HL-60 (cell line): ENCODE measurements around the gene LCN6.
"Not testable (repeated sequence)": the region's sequence is repeated elsewhere in the genome, so short reads cannot be mapped to it uniquely, and the experiment has no call there.

Experiments used
- DNase-seq, 2 experiments: peaks; one replicate each; pipeline ENCODE4 v3.0.0-alpha.2; 2010 to 2020; ENCODE audit warnings: low read depth in 1 of 2, low spot score in 1 of 2
- H3K27ac ChIP-seq: fragments of 250-450 bp; sonication (Bioruptor Pico); replicated peaks from 2 replicates; pipeline ENCODE4 v1.5.1; 2020; ENCODE audit warnings: mild to moderate bottlenecking, moderate library complexity
- H3K27me3 ChIP-seq: fragments of 250-450 bp; sonication (Bioruptor Pico); 2 replicates; pipeline ENCODE4 v1.5.1; 2021; ENCODE audit warnings: mild to moderate bottlenecking, moderate library complexity; ENCODE audit not compliant: insufficient read depth, poor library complexity, severe bottlenecking
- H3K4me3 ChIP-seq: replicated peaks from 2 replicates; pipeline ENCODE4 v1.5.1; 2011; ENCODE audit warnings: mild to moderate bottlenecking, control low read depth, low read length; ENCODE audit not compliant: insufficient read depth
- CTCF ChIP-seq: IDR thresholded peaks from one replicate; pipeline ENCODE4 v1.5.1; 2011; ENCODE audit warnings: low read length, control low read depth, inconsistent platforms; ENCODE audit not compliant: insufficient read depth
- GABPA ChIP-seq: IDR thresholded peaks from 2 replicates; pipeline ENCODE4 v1.6.1; 2012; ENCODE audit warnings: low read depth
- POLR2AphosphoS5 ChIP-seq: IDR thresholded peaks from 2 replicates; pipeline ENCODE4 v1.6.1; 2012; ENCODE audit warnings: low read depth
- REST ChIP-seq: IDR thresholded peaks from 2 replicates; pipeline ENCODE4 v1.6.1; 2012; ENCODE audit warnings: low read depth; ENCODE audit not compliant: insufficient replicate concordance
- SPI1 ChIP-seq: IDR thresholded peaks from 2 replicates; pipeline ENCODE4 v1.6.1; 2012; ENCODE audit warnings: low read depth, mild to moderate bottlenecking, borderline replicate concordance

Gene LCN6

GRCh38 chr9:136707849-136708517 is 40.3 kb downstream of the LCN6 start:
- no peak for TF ChIP-seq REST
- TF ChIP-seq CTCF = no peak
- no peak for TF ChIP-seq GABPA
- no peak for TF ChIP-seq SPI1
- TF ChIP-seq POLR2AphosphoS5 = no peak
- H3K27me3 ChIP-seq = no peaks in the 10 kb centered on the region

DNA sequence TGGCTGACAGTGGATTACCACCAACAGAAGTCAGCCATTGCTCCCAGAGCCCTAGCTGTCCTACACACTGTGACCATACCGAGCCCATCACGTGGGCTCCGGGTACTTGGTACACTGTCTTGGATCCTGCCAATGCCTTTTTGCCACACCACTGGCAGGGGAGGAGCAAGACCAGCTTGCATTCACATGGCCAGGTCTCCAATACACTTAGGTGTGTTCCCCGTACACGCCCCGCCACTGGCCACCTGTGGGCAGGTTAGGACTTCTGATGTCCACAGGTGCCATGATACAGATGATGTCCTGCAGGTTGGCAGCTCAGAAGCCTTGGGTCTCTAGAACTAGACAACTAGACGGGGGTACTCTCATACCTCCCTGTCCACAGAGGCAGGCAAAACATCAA is 41.3 kb downstream of the LCN6 start:
- Histone ChIP-seq H3K27me3 (no peaks in the 10 kb centered on the region), H3K27ac (no peak overlapping the region), H3K4me3 (no peak overlapping the region)
- no peak for TF ChIP-seq POLR2AphosphoS5
- no peak for TF ChIP-seq SPI1
- no peak for TF ChIP-seq REST
- no peak for TF ChIP-seq GABPA
- TF ChIP-seq CTCF = no peak
- DNase-seq = no peak

More at GRCh38 chr9:136707849-136708517, 40.3 kb downstream of the LCN6 start:
- Histone ChIP-seq H3K27ac (no peak overlapping the region), H3K4me3 (no peak overlapping the region)
- no peak for DNase-seq

GRCh38 chr9:136705564-136705963 is 42.8 kb downstream of the LCN6 start:
- Histone ChIP-seq H3K4me3 (no peak overlapping the region), H3K27ac (peak overlapping the region; percentile 26; the same call in 1 of the 2 replicates), H3K27me3 (no peaks in the 10 kb centered on the region)
- peak; percentile 61 to 75 for DNase-seq
- TF ChIP-seq SPI1 (peak; percentile 79), CTCF (no peak)

DNA sequence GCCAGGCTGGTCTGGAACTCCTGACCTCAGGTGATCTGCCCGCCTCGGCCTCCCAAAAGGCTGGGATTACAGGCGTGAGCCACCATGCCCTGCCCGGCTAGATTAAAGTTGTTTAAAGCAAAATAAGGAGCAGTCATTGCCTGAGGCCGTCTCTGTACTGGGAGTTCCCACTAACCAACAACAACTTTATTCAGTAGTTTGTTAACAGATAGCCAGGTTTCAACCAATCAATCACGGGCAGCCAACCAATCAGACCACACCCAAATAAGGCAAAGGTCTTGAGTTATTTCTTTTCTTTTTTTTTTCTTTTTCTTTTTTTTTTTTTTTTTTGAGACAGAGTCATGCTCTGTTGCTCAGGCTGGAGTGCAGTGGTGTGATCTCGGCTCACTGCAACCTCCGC is 43.6 kb downstream of the LCN6 start:
- DNase-seq, H3K27ac ChIP-seq, H3K27me3 ChIP-seq, H3K4me3 ChIP-seq: not testable (repeated sequence)
